ENCODE results near the gene BMF. TPM values are rescaled to one million over a fixed set of nuclear protein-coding genes. Genes with fewer than 3 reads are reported as not detected.
A peak's percentile ranks its signal among the peaks of the same experiment; 100 is the strongest.

Gene BMF
- total RNA-seq, 1 donor from 2014 or later, result 10.1 TPM

DNA sequence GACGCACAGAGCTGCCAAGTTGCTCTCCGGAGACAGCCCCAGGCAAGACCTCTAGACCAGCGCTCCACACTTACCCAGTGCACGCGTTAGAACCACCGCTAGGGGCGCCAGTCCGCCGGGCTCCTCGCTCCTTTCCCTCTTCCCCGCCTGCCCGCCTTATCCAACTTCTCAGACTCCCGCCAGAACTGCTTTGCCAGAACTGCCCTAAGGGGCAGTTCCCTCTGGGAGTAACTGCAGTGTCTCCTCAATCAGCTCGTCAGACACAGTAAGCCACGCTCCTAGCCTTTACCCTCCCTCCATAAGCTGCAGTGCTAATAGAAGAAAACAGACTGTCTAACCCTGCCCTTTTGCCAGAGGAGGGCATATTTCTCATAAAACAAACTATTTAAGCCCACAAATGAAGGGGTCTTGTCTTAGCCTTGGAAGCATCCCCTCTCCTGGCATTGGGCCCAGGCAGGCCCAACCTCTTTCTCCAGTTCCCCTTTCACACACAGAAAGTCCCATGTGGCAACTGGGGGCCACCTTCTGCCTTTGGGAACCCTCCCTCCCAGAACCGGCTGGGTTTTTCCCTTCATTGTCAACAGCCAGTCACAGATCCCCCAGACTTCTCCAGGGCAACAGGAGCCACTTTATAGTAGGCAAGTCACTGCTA is 3.7 kb downstream of the BMF start:
- Mint-ChIP-seq H3K4me1 (ENCODE audit: low read depth) (peaks cover 78% of the 10 kb centered on the region), H3K27ac (peak overlapping the region; percentile 87), H3K27me3 (ENCODE audit: insufficient read depth) (peaks cover 2% of the 10 kb centered on the region), H3K9me3 (no peaks in the 10 kb centered on the region), H3K36me3 (ENCODE audit: low read depth) (peaks cover 18% of the 10 kb centered on the region), H3K4me3 (peak overlapping the region; percentile 56)
- peak; percentile 64 for DNase-seq (ENCODE audit: low spot score)
- intact Hi-C loops (cut with micrococcal nuclease), result loop anchor here (1.0 to 10.0 kb wide), 6 partner anchors 60 to 1420 kb away; partner anchors contain the start of genes BAHD1, EIF2AK4 and INAFM2

DNA sequence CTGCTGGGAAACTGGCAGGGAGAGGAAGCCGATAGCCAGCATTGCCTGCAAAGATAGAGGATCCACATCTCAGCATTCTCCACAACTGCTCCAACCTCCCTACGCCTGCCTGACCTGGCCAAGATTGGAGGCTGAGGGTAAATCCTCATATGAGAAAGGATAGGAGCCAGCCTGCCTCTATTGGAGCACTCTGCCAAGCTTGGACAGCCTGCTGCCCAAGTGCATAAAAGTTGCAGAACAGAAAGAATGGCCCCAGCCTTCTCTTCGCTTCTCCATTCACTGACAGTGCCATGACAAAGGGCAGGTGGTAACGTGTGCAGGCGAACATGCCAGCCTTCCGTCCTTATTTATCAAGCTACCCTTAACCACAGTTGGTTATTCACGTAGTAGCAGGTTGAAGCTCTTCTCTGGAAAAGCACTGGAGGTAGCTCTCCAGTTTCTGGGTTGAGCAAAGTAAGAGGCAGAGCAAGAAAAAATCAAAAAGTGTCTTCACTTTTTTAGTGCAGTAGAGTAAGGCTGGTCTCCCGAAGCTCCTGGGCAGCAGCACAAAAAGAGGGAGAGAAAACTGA is 4.3 kb downstream of the BMF start:
- DNase-seq (ENCODE audit: low spot score), result no peak
- Mint-ChIP-seq H3K4me1 (ENCODE audit: low read depth) (peaks cover 82% of the 10 kb centered on the region), H3K4me3 (peak overlapping the region; percentile 56), H3K36me3 (ENCODE audit: low read depth) (peaks cover 18% of the 10 kb centered on the region), H3K27ac (peak overlapping the region; percentile 87), H3K27me3 (ENCODE audit: insufficient read depth) (peaks cover 2% of the 10 kb centered on the region), H3K9me3 (no peaks in the 10 kb centered on the region)
- intact Hi-C loops (cut with micrococcal nuclease), result loop anchor here (10.0 kb wide), 1 partner anchor 1420 kb away; no protein-coding TSS in a partner anchor

DNA sequence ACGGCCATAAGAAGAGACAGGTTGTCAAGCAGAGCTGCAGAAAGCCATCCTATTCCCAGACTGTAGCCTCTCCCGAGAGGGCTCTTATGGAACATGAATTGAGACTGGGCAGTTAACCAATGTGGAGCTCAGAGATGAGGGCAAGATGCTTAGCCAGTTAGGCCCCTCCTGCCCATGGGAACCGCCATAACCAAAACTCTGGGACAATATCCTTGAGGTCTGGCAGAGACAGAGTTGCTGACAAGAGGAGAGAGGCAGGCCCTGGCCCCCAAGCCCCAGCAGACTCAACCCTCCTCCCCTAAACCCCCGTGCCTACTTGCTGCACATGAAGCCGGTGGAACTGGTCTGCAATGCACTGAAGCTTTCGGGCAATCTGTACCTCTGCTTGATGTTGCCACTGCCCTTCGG is 4.8 kb downstream of the BMF start:
- Mint-ChIP-seq H3K4me3 (no peak overlapping the region), H3K27ac (no peak overlapping the region), H3K4me1 (ENCODE audit: low read depth) (peaks cover 82% of the 10 kb centered on the region), H3K27me3 (ENCODE audit: insufficient read depth) (peaks cover 2% of the 10 kb centered on the region), H3K36me3 (ENCODE audit: low read depth) (peaks cover 20% of the 10 kb centered on the region), H3K9me3 (no peaks in the 10 kb centered on the region)
- intact Hi-C loops (cut with micrococcal nuclease), result loop anchor here (10.0 kb wide), 1 partner anchor 1419 kb away; no protein-coding TSS in a partner anchor
- DNase-seq (ENCODE audit: low spot score), result no peak

DNA sequence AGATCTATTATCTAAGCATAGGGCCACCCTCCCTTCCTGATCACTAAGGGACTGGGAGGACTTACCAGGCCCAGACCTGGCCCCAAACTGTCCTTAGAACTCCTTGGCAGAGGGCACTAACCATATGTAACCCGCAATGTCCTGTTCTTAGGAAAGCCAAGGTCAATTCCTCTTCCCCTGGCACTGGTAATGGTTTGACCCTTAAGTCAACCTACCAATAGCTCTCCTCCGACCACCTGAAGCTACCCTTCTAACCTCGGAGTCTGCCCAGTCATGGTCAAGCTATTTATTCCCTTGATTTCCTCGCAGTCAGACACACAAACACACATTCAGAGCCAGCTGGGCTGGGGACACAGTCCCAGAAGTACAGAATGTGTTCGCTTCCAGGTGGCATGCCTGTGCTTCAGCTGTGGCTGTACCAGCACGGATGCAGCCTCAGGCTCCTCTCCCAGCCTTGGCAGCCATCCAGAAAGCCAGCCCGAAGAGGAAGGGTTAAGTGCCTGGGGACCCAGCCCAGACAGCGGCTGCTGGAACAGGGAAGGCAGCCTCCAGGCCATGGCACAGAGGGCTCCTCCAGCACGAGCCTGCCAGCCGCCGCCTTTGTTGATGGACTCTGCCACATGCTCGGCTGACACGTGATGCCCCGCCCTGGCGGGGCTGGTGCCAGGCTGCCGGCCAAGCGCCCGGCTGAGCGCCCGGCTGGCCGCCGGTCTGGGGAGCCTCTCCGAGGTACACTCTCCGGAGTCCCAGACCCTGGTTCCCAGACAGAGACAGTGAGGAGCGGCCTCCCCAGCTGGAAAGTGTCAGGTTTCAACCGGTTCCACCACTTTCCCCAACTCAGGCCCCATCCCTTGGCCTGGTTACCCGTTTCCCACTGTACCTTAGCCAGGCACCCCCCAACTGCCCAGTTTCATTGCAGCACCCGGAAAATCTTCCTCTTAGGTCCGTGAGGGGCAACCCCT is 5.5 kb downstream of the BMF start:
- intact Hi-C loops (cut with micrococcal nuclease), result loop anchor here (10.0 kb wide), 1 partner anchor 1418 kb away; no protein-coding TSS in a partner anchor
- H3K27me3 Mint-ChIP-seq (ENCODE audit: insufficient read depth), result peaks cover 2% of the 10 kb centered on the region
- peaks cover 86% of the 10 kb centered on the region for H3K4me1 Mint-ChIP-seq (ENCODE audit: low read depth)
- H3K9me3 Mint-ChIP-seq, result no peaks in the 10 kb centered on the region
- no peak overlapping the region for H3K27ac Mint-ChIP-seq
- peaks cover 21% of the 10 kb centered on the region for H3K36me3 Mint-ChIP-seq (ENCODE audit: low read depth)
- no peak overlapping the region for H3K4me3 Mint-ChIP-seq
- no peak for DNase-seq (ENCODE audit: low spot score)

DNA sequence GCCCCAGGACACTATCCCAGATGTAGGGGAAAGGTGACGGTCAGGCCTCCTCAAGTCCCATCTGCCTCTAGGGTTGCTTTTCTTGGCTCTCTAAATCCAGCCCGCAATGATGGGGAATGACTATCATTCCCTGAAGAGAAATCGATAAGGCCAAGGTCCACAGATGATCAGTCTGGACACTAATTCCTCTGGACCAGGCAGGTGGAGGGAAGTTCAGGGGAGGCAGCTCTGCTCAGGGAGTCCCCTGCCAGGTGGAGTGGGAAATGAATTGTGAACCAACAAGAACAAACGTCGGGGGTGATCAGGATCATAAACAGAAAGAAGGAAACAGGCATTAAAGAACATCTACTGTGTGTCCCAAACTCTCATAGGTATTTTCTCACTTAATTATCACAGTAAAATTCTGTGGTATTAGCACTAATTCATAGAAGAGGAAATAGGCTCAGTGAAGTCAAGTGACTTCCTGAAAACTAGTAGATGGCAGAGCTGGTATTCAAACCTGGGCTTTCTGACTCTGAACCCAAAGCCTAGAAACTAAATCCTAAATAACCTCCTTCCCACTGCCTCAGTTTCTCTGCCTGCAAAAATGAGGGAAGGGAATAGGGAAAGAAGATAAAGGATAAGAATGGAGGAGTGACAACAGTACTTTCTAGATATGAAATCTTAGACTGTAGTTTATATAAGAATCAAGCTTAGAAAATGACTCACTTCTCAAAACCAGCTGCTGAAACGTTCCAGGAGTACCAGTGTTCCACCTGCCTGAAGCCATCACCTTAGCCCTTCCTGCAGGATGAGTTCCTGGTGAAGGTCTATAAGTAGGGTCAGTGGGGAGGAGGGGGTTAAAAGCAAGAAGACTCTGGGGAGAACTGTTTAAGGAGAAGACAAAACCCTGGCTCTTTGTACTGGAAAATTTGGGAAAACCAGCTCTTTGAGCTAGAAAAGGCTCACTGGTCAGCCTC is 7.5 kb downstream of the BMF start:
- Mint-ChIP-seq H3K27ac (peak overlapping the region; percentile 82), H3K9me3 (no peaks in the 10 kb centered on the region), H3K36me3 (ENCODE audit: low read depth) (peaks cover 21% of the 10 kb centered on the region), H3K4me3 (peak overlapping the region; percentile 49), H3K27me3 (ENCODE audit: insufficient read depth) (peaks cover 2% of the 10 kb centered on the region), H3K4me1 (ENCODE audit: low read depth) (peaks cover 86% of the 10 kb centered on the region)
- intact Hi-C loops (cut with micrococcal nuclease), result loop anchor here (10.0 kb wide), 1 partner anchor 1416 kb away; no protein-coding TSS in a partner anchor
- DNase-seq (ENCODE audit: low spot score), result no peak

DNA sequence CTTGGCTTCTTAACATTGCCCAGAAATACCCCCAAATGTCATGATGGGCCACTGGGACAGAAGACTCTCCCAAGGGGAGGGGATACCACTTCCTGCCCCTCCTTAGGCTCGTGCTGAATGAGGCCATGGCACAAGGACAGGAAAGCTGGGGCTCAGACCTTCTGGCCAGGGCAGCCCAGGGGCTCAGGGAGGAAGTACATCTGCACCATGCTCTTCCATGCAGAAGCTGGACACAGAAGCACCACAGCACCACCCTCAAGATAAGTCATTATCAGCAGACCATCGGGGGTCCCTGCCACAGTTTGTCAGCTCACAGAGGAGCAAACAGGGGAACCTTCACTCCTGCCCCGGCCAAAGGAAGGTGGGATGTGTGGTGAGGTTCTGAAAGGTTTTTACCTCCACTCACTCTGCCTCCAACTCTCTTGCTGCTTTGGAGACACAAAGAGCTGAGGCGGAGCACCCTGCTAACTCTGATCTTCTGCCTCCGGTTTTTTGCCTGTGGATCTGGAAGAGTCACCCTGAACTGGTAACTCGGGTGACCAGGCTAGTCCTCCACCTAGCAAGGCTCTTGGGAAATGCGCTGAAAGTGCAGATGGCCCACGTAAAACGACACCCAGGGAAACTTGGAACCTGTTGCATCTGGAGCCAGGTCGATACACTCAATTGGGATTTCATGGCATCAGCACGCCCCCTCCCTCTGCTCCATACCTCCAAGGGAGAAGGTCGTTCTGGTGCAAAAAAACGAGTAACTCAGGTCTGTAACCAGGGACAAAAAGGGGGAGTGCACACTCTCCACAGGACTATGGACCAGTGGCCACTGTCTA is 8.3 kb downstream of the BMF start:
- H3K36me3 Mint-ChIP-seq (ENCODE audit: low read depth), result peaks cover 23% of the 10 kb centered on the region
- intact Hi-C loops (cut with micrococcal nuclease), result loop anchor here (10.0 kb wide), 1 partner anchor 1416 kb away; no protein-coding TSS in a partner anchor
- peak overlapping the region; percentile 49 for H3K4me3 Mint-ChIP-seq
- H3K9me3 Mint-ChIP-seq, result no peaks in the 10 kb centered on the region
- H3K27me3 Mint-ChIP-seq (ENCODE audit: insufficient read depth), result peaks cover 2% of the 10 kb centered on the region
- DNase-seq (ENCODE audit: low spot score), result no peak
- no peak overlapping the region for H3K27ac Mint-ChIP-seq
- peaks cover 86% of the 10 kb centered on the region for H3K4me1 Mint-ChIP-seq (ENCODE audit: low read depth)

DNA sequence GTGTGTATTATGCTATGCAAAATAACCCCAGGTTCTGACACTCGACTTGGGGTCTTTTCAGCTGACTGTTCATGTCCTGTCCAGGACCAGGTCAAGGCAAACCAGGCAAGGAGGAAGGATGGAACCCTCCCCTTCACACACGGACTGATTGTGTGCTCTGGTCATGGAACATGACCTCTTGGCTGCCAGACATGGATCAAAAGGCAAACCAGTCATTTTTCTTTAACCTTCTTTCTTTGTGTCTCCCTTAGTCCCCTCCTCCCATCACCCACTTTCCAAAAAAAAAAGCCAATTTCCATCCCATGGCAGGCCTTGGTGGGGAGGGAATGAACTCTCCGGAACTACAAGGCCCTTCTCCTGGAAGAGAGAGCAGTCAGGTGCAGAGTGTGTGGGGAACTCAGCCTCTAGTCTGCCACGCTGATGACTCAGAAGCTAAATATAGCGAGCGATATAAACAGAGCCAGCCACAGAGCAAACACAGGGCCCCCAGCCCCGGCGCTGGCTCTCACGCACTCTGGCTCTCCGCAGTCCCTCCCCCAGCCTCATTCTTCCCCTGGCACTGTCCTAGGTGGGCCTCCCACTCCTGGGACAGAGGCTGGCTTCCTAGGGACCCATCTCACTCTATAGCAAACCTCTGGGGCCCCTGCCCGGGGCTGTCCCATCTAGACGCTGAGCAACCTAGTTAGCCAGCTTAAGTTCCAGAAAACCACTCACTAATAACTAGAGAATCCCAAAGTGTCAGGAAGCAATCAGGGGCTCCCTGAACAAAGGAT is 10.0 kb downstream of the BMF start:
- H3K27ac Mint-ChIP-seq, result peak overlapping the region; percentile 99
- no peaks in the 10 kb centered on the region for H3K9me3 Mint-ChIP-seq
- H3K4me3 Mint-ChIP-seq, result peak overlapping the region; percentile 74
- peaks cover 87% of the 10 kb centered on the region for H3K4me1 Mint-ChIP-seq (ENCODE audit: low read depth)
- DNase-seq (ENCODE audit: low spot score), result peak; percentile 72
- H3K27me3 Mint-ChIP-seq (ENCODE audit: insufficient read depth), result peaks cover 2% of the 10 kb centered on the region
- H3K36me3 Mint-ChIP-seq (ENCODE audit: low read depth), result peaks cover 25% of the 10 kb centered on the region
- intact Hi-C loops (cut with micrococcal nuclease), result loop anchor here (1.0 to 5.0 kb wide), 7 partner anchors 11 to 466 kb away; partner anchors contain the start of gene BUB1B

DNA sequence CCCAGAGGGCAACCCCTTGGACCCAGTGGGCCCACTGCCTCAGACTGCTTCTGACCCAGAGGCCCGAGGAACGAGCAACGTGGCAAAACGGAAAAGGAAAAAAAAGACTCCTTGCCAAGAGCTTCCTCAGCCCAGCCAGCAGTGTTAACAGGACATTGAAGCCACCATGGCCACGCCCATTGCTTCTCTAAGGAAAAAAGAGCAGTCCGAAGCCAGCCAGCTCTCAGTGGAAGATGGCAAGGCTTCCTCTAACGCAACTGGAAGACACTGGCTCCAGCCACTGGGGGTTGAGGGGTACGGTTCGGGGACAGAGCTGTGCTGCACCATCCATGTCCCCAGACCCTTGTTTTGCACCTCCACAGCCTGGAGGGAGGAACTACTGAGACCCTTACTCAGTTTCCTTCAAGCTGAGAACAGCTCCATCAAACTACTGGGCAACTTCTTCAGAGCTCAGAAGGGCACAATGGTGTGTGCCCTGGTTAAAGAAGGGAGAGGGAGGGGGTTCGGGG is 10.7 kb downstream of the BMF start:
- H3K9me3 Mint-ChIP-seq, result no peaks in the 10 kb centered on the region
- intact Hi-C loops (cut with micrococcal nuclease), result loop anchor here (1.0 to 5.0 kb wide), 7 partner anchors 11 to 466 kb away; partner anchors contain the start of gene BUB1B
- peak overlapping the region; percentile 74 for H3K4me3 Mint-ChIP-seq
- H3K27ac Mint-ChIP-seq, result peak overlapping the region; percentile 99
- peaks cover 25% of the 10 kb centered on the region for H3K36me3 Mint-ChIP-seq (ENCODE audit: low read depth)
- peaks cover 2% of the 10 kb centered on the region for H3K27me3 Mint-ChIP-seq (ENCODE audit: insufficient read depth)
- no peak for DNase-seq (ENCODE audit: low spot score)
- H3K4me1 Mint-ChIP-seq (ENCODE audit: low read depth), result peaks cover 92% of the 10 kb centered on the region

DNA sequence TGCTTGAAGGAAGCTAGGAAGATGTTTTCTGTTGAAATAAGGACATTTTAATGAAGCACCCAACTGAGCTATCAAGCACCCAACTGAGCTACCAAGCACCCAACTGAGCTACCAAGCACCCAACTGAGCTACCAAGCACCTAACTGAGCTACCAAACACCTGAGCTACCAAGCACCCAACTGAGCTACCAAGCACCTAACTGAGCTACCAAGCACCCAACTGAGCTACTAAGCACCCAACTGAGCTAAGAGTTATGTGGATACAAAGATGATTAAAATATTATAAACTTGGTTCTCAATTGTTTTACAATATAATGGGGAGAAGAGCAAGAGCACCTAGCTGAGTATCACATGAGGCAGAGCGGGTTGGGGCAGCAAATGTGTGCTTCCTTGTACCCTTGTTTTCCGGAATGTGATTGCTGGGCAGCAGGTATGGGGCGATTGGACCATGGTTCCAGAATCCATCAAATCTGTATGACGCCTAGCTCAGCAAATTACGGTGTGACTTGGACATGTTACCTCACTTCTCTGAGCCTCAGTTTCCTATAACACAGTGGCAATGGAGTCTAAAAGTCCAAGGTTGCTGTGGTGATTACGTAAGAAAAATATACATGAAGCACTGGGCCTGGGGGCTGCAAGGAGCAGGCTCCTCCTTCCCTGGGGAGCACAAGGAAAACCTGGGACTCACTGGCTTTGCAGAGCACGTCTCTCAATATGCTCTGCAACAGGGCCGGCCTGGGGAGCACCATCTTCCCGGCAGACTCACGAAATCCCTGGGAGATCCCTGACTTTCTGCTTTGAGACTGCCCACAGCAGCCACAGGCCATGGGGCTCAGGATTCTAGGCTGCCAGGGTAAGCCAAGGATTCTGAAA is 11.3 kb downstream of the BMF start:
- peaks cover 86% of the 10 kb centered on the region for H3K4me1 Mint-ChIP-seq (ENCODE audit: low read depth)
- no peaks in the 10 kb centered on the region for H3K9me3 Mint-ChIP-seq
- H3K27ac Mint-ChIP-seq, result peak overlapping the region; percentile 99
- H3K27me3 Mint-ChIP-seq (ENCODE audit: insufficient read depth), result no peaks in the 10 kb centered on the region
- DNase-seq (ENCODE audit: low spot score), result no peak
- peaks cover 23% of the 10 kb centered on the region for H3K36me3 Mint-ChIP-seq (ENCODE audit: low read depth)
- no peak overlapping the region for H3K4me3 Mint-ChIP-seq
- intact Hi-C loops (cut with micrococcal nuclease), result loop anchor here (5.0 kb wide), 1 partner anchor 465 kb away; no protein-coding TSS in a partner anchor

Measured in activated T-helper 1 cell treated with anti-CD3 and anti-CD28 coated beads, Interleukin-12 subunit alpha, Interleukin-12 subunit beta, Interleukin-2, Interleukin-4 antibody, amounts not matched to agents 30 ng/mL and 10 ng/mL and 1 ng/mL, durations not matched to agents 14 hours and 24 hours and 36 hours (primary cell).